ENCODE results near the gene BLTP3B.

DNA sequence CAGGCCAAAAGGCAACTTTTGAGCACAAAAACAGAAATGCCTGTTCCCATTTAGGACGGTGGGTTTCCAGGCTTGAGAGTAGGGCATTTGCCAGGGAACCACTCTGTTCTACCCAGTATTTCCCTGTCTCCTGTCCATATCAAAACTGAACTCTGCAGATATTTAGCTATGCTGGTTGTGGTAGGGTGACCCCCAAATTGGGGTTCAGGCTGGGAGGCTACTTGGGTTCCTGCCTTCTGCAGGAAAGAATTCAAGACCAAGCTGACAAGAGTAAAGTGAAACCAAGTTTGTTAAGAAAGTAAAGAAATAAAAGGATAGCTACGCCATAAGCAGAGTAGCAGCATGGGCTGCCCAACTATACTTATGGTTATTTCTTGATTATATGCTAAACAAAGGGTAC lies 3.6 kb upstream of the BLTP3B start:
- TF ChIP-seq, protein P1, sequence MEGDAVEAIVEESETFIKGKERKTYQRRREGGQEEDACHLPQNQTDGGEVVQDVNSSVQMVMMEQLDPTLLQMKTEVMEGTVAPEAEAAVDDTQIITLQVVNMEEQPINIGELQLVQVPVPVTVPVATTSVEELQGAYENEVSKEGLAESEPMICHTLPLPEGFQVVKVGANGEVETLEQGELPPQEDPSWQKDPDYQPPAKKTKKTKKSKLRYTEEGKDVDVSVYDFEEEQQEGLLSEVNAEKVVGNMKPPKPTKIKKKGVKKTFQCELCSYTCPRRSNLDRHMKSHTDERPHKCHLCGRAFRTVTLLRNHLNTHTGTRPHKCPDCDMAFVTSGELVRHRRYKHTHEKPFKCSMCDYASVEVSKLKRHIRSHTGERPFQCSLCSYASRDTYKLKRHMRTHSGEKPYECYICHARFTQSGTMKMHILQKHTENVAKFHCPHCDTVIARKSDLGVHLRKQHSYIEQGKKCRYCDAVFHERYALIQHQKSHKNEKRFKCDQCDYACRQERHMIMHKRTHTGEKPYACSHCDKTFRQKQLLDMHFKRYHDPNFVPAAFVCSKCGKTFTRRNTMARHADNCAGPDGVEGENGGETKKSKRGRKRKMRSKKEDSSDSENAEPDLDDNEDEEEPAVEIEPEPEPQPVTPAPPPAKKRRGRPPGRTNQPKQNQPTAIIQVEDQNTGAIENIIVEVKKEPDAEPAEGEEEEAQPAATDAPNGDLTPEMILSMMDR (IDR thresholded peaks at IDR 0.05) = no peak
- TF ChIP-seq POLR2AphosphoS5 (IDR thresholded peaks at IDR 0.05; ENCODE audit: insufficient read depth in 1 of 2, low read depth in 1 of 2) = no peak
- TF ChIP-seq POLR2A (IDR thresholded peaks at IDR 0.05) = no peak
